GM12872 (cell line): ENCODE measurements around the gene ARSB.

Experiments
- CTCF ChIP-seq: IDR thresholded peaks from 3 replicates; pipeline ENCODE4 v1.5.1; 2011; ENCODE audit warnings: low read depth, mild to moderate bottlenecking, low read length, moderate library complexity; ENCODE audit not compliant: insufficient read depth

The ARSB gene

GRCh38 chr5:78811121-78811817, 173.8 kb downstream of the ARSB start:
- no peak for TF ChIP-seq CTCF

- no peak for TF ChIP-seq CTCF
Observed at GRCh38 chr5:78810098-78810920, 174.8 kb downstream of the ARSB start.

GRCh38 chr5:78809444-78809843, 175.7 kb downstream of the ARSB start:
- TF ChIP-seq CTCF: no peak

GRCh38 chr5:78808818-78809217, 176.3 kb downstream of the ARSB start:
- TF ChIP-seq CTCF: no peak

GRCh38 chr5:78808380-78808779, 176.7 kb downstream of the ARSB start:
- no peak for TF ChIP-seq CTCF

- TF ChIP-seq CTCF: no peak
Observed at GRCh38 chr5:78806544-78806943, 178.6 kb downstream of the ARSB start.

GRCh38 chr5:78805474-78806124, 179.5 kb downstream of the ARSB start:
- TF ChIP-seq CTCF: no peak
